Colonic mucosa (tissue), 4 donors: Measurements from ENCODE around the gene ENTPD8. TPM values are rescaled to one million over a fixed set of nuclear protein-coding genes. Genes with fewer than 3 reads are reported as not detected.

Source experiments
- DNase-seq: peaks from one replicate; pipeline ENCODE4 v3.0.0-alpha.2; 2020
- H3K27ac ChIP-seq: fragments of 200-600 bp; one replicate; pipeline ENCODE4 v1.8.0; 2021
- H3K27me3 ChIP-seq: fragments of 200-600 bp; one replicate; pipeline ENCODE4 v1.8.0; 2021
- H3K36me3 ChIP-seq: fragments of 200-600 bp; one replicate; pipeline ENCODE4 v1.8.0; 2021
- H3K4me1 ChIP-seq: fragments of 200-600 bp; one replicate; pipeline ENCODE4 v1.8.0; 2021; ENCODE audit warnings: mild to moderate bottlenecking
- H3K4me3 ChIP-seq: fragments of 200-600 bp; one replicate; pipeline ENCODE4 v1.8.0; 2021
- H3K9ac ChIP-seq, 2 donors: one replicate each; pipeline ENCODE4 v1.7.0; 2013; ENCODE audit warnings: control low read depth in 2 of 2, low read depth in 2 of 2, low read length in 2 of 2
- H3K9me3 ChIP-seq: fragments of 200-600 bp; one replicate; pipeline ENCODE4 v1.8.0; 2021
- intact Hi-C: fragments of 100-400 bp; cut with DNase I; formaldehyde crosslinking; loops from one replicate; pipeline ENCODE4 v1.14.1; 2022
- total RNA-seq, 2 donors: library from RNA; stranded (reverse); fragmentation: NEBNext Ultra II Directional in 1 of 2; extraction: Animal tissue kit (Norgen Biotek cat#: 25700) in 1 of 2; gene quantifications; one replicate each; pipeline ENCODE4 v1.2.1, GENCODE V29; 2021
- TF ChIP-seq, protein P1 (sequence below): fragments of 200-600 bp; IDR thresholded peaks from one replicate; pipeline ENCODE4 v1.8.0; 2022; ENCODE audit warnings: antibody characterized with exemption, mild to moderate bottlenecking
- donor health status: healthy.
- donor health status: DM: no; HTN: no; CAD: no.
- donor health status: DM: no; HTN: no; CAD: no.

Gene ENTPD8
- total RNA-seq, 2 donors from 2014 or later: 48.3 to 72.0 TPM

DNA sequence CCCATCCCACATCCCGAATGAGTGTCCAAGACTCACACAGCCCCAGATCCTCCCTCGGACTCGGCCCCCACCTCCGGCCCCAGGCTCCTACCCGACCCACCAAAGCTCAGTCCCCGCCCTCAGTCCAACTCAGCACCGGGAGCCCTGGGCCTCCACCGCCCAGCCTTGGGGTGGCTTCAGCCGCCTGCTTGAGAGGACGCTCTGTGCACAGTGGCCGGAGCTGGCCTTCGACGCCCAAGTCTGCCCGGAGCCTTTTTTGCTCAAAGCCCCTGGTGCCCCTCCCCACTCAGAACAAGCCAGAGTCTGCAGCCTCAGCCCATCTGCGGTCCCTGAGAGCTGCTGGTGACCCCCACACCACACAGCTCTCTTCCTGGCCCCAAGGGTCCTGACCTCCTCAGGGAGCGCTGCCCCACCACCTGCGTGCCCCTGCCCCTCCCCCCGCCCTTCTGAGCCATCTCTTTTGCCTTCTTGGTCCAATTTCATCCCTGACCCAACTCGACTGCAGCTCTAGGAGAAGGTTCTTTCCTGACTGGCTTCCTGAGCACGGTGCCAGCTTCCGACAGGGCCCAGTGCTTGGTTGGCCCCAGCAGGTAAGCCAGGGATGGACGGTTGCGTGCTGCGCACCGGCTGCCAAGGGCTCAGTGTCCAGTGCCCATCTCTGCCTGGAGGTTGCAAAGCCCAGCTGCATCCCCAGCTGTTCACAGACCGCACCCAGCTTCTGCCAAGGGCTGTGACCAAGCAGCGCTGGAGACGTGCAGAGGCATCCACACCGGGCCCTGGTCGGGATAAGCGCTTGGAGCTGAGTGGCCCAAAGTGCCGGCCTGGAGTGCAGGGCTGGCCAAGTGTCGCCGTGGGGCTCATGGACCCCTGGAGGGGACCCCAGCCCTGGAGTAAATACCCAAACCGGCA, 45.6 kb upstream of the ENTPD8 start:
- H3K9me3 ChIP-seq: no peaks in the 10 kb centered on the region
- no peaks in the 10 kb centered on the region for H3K36me3 ChIP-seq
- H3K27ac ChIP-seq: no peak overlapping the region
- H3K4me1 ChIP-seq: no peaks in the 10 kb centered on the region
- intact Hi-C loops: no loop called here
- DNase-seq: no peak
- H3K9ac ChIP-seq: no peak overlapping the region
- no peak overlapping the region for H3K4me3 ChIP-seq
- no peaks in the 10 kb centered on the region for H3K27me3 ChIP-seq
- TF ChIP-seq, protein P1, sequence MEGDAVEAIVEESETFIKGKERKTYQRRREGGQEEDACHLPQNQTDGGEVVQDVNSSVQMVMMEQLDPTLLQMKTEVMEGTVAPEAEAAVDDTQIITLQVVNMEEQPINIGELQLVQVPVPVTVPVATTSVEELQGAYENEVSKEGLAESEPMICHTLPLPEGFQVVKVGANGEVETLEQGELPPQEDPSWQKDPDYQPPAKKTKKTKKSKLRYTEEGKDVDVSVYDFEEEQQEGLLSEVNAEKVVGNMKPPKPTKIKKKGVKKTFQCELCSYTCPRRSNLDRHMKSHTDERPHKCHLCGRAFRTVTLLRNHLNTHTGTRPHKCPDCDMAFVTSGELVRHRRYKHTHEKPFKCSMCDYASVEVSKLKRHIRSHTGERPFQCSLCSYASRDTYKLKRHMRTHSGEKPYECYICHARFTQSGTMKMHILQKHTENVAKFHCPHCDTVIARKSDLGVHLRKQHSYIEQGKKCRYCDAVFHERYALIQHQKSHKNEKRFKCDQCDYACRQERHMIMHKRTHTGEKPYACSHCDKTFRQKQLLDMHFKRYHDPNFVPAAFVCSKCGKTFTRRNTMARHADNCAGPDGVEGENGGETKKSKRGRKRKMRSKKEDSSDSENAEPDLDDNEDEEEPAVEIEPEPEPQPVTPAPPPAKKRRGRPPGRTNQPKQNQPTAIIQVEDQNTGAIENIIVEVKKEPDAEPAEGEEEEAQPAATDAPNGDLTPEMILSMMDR: no peak

DNA sequence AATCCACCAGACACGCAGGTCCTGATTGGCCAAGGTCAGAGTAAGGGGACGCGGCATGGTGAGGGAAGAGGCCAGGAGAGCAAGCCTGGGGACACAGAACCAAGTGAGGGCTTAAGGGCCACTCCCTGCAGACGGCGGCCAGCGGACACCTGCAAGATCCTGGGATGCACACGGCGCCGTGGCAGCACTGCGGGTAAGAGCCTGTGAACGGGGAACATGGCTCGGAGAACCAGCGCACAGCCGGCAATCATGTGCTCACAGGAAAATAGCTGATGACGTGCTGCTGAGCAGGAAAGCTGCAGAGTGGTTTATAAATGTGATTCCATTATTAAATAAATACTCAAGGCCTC, 45.0 kb upstream of the ENTPD8 start:
- Histone ChIP-seq H3K4me3 (no peak overlapping the region), H3K27ac (no peak overlapping the region), H3K4me1 (no peaks in the 10 kb centered on the region), H3K36me3 (no peaks in the 10 kb centered on the region), H3K27me3 (no peaks in the 10 kb centered on the region), H3K9me3 (no peaks in the 10 kb centered on the region), H3K9ac (no peak overlapping the region)
- no peak for DNase-seq
- TF ChIP-seq, protein P1: no peak
- intact Hi-C loops: no loop called here

DNA sequence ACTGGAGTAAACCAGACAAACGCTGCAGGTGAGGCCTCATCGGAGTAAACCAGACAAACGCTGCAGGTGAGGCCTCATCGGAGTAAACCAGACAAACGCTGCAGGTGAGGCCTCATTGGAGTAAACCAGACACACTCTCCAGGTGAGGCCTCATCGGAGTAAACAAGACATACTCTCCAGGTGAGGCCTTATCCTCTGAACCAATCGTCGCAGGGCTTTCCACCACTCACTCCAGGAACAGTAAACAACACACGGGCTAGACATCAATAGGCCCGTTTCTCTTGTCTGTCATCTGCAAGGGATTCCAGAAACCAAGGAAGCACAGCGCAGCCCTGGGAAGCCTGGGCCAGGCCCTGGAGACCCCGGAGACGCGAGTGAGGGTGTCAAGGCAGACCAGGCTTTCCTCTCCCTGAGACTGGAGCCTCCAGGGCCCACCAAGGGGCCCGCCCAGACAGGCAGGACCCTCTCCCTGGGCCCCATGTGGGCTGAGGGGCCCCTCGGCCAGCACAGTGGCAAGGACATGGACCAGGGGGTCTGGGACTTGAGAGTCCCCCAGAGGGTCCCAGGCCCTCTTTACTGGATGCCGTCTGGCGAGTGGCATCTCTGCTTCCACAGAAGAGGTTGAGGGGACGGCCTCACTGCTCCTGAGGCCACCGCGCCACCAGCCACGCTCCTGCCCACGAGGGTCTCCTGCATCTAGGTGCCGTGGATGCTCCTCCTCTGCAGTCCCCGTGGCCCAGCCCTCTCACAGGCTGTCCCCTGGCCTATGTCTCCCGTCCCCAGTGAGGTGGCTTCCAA, 44.4 kb upstream of the ENTPD8 start:
- intact Hi-C loops: no loop called here
- no peak for DNase-seq
- no peak overlapping the region for H3K9ac ChIP-seq
- H3K27ac ChIP-seq: no peak overlapping the region
- TF ChIP-seq, protein P1: no peak
- no peaks in the 10 kb centered on the region for H3K36me3 ChIP-seq
- no peaks in the 10 kb centered on the region for H3K27me3 ChIP-seq
- no peak overlapping the region for H3K4me3 ChIP-seq
- no peaks in the 10 kb centered on the region for H3K4me1 ChIP-seq
- no peaks in the 10 kb centered on the region for H3K9me3 ChIP-seq

DNA sequence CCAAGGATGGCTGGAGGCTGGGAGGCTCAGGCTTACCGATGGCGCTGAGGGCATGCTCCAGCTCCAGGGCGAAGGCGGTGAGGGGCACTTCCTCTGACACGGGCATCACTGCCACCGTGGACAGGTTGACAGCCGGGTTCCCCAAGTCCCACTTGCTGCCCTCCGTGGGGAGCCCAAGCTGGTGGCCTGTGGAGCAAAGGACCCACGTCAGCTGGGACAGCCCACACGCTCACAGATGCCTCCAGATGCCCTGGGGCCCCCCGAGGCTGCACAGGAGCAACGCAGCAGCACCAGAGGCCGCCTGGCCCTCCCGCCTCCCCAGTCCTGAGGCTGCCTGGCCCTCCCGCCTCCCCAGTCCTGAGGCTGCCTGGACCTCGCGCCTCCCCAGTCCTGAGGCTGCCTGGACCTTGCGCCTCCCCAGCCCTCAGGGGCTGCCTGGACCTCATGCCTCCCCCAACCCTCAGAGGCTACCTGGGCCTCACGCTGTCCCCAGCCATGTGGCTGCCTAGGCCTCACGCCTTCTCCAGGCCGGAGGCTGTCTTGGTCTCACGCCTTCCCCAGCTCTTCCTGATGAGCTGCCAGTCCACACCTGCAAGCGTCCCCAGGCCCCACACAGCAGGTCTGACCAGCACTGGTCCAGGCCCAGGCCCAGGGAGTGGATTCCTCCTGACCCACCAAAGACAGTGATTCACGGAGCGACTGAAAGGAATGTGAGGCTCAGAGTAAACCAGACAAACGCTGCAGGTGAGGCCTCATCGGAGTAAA, 43.6 kb upstream of the ENTPD8 start:
- Histone ChIP-seq H3K4me1 (no peaks in the 10 kb centered on the region), H3K36me3 (no peaks in the 10 kb centered on the region), H3K27me3 (no peaks in the 10 kb centered on the region), H3K27ac (no peak overlapping the region), H3K9ac (no peak overlapping the region), H3K4me3 (no peak overlapping the region), H3K9me3 (no peaks in the 10 kb centered on the region)
- TF ChIP-seq, protein P1: no peak
- intact Hi-C loops: no loop called here
- no peak for DNase-seq

DNA sequence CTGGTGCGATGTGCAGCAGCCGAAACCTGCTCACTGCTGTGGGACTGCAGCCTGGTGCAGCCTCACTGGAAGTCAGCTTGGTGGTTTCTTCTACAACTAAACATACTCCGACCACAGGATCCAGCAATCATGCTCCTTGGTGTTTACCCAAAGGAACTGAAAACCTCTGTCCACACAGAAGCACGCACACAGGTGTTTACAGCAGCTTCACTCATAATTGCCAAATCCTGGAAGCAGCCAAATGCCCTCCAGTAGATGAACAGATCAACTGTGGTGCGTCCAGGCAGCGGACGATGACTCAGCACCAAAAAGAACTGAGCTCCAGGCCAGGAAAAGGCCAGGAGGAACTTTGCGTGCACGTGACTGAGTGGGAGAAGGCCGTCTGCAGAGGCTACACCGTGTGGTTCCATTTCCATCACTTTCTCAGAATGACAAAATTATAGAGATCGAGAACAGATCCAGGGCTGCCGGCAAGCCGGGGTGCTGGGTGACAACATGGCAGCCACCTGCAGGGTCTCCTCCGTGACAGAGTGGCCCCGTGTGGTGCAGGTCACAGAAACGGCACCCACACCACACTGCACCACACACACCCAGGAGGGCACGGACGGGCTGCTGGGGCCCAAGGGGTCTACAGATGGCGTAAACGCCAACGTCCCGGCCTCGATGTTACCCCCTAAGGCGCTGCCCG, 41.1 kb upstream of the ENTPD8 start:
- Histone ChIP-seq H3K36me3 (no peaks in the 10 kb centered on the region), H3K4me3 (no peak overlapping the region), H3K27me3 (no peaks in the 10 kb centered on the region), H3K27ac (no peak overlapping the region), H3K9ac (no peak overlapping the region), H3K9me3 (no peaks in the 10 kb centered on the region), H3K4me1 (no peaks in the 10 kb centered on the region)
- no peak for DNase-seq
- TF ChIP-seq, protein P1: no peak
- intact Hi-C loops: no loop called here
